Spleen (tissue), 11 donors: Measurements from ENCODE around the gene PAX5. TPM values are rescaled to one million over a fixed set of nuclear protein-coding genes. Genes with fewer than 3 reads are reported as not detected.

Source experiments
- DNase-seq: peaks from one replicate; pipeline ENCODE4 v3.0.0-alpha.2; 2020
- H3K27ac ChIP-seq, 8 donors: fragments of 200-600 bp; sonication (generic) in 7 of 8; 1 replicate in 4 of 8; 2 replicates in 4 of 8; pipeline versions ENCODE4 v1.5.0 to v1.8.0; 2016 to 2021; ENCODE audit warnings: inconsistent platforms in 4 of 8, mild to moderate bottlenecking in 4 of 8, moderate library complexity in 1 of 8
- H3K27me3 ChIP-seq, 7 donors: fragments of 200-600 bp; sonication (generic) in 6 of 7; replicated peaks in 1 of 7; 1 replicate in 4 of 7; 2 replicates in 3 of 7; pipeline versions ENCODE4 v1.5.0 to v1.8.0; 2016 to 2021; ENCODE audit warnings: inconsistent platforms in 3 of 7, mild to moderate bottlenecking in 1 of 7
- H3K36me3 ChIP-seq, 6 donors: fragments of 200-600 bp; sonication (generic) in 5 of 6; 1 replicate in 4 of 6; 2 replicates in 2 of 6; pipeline versions ENCODE4 v1.5.0 to v1.8.0; 2016 to 2021; ENCODE audit warnings: inconsistent platforms in 2 of 6
- H3K4me1 ChIP-seq, 6 donors: fragments of 200-600 bp; sonication (generic) in 5 of 6; 1 replicate in 3 of 6; 2 replicates in 3 of 6; pipeline versions ENCODE4 v1.5.0 to v1.8.0; 2016 to 2021; ENCODE audit warnings: inconsistent platforms in 3 of 6
- H3K4me3 ChIP-seq, 8 donors: fragments of 200-600 bp; sonication (generic) in 7 of 8; 1 replicate in 4 of 8; 2 replicates in 4 of 8; pipeline versions ENCODE4 v1.5.0 to v1.8.0; 2016 to 2021; ENCODE audit warnings: inconsistent platforms in 4 of 8, mild to moderate bottlenecking in 4 of 8, moderate library complexity in 2 of 8
- H3K9me3 ChIP-seq, 8 donors: fragments of 200-600 bp; sonication (generic) in 7 of 8; 1 replicate in 4 of 8; 2 replicates in 4 of 8; pipeline versions ENCODE4 v1.5.0 to v1.8.0; 2016 to 2021; ENCODE audit warnings: inconsistent platforms in 4 of 8
- POLR2A ChIP-seq, 3 donors: fragments of 450-650 bp; IDR thresholded peaks; one replicate each; pipeline ENCODE4 v1.5.1; 2017; ENCODE audit warnings: antibody characterized with exemption in 3 of 3, mild to moderate bottlenecking in 1 of 3
- POLR2AphosphoS5 ChIP-seq, 3 donors: sonication (generic); formaldehyde crosslinking; IDR thresholded peaks; one replicate each; pipeline ENCODE4 v1.5.1; 2017; ENCODE audit warnings: antibody characterized with exemption in 3 of 3
- WGBS, 5 donors: extraction: QIAGEN DNeasy Blood & Tissue Kit in 3 of 5; methylation state at CpG; one replicate each; pipeline versions ENCODE4 v1.1.5 to v1.1.7; 2013 to 2018; 5-methylcytosine and 5-hydroxymethylcytosine counted together
- intact Hi-C: fragments of 100-400 bp; cut with DNase I; formaldehyde crosslinking; loops from one replicate; pipeline ENCODE4 v1.15.0; 2023; ENCODE audit warnings: low total_unique reads
- polyA plus RNA-seq, 3 donors: library from polyadenylated mRNA; stranded (reverse); fragments of 200-250 nt; gene quantifications; one replicate each; pipeline ENCODE4 v1.2.1, GENCODE V29; 2013
- total RNA-seq, 7 donors: library from RNA; depleted of rRNA in 3 of 7; stranded (reverse); fragments of >200 nt in 3 of 7; fragmentation: NEBNext Ultra II Directional in 4 of 7; extraction: Animal tissue kit (Norgen Biotek cat#: 25700) in 4 of 7; gene quantifications; one replicate each; pipeline versions ENCODE4 v1.1.0 to v1.2.1, GENCODE V29; 2016 to 2021
- TF ChIP-seq, protein P1 (sequence below), 11 experiments: fragments of 200-600 bp in 7 of 11; fragments of 450-650 bp in 4 of 11; sonication (generic) in 4 of 11; IDR thresholded peaks in 8 of 11; conservative IDR thresholded peaks in 3 of 11; 1 replicate in 7 of 11; 2 replicates in 4 of 11; pipeline versions ENCODE4 v1.4.0 to v1.8.0; 2016 to 2021; ENCODE audit warnings: antibody characterized with exemption in 11 of 11, inconsistent platforms in 4 of 11, mild to moderate bottlenecking in 1 of 11
- donor health status: healthy with polysubstance abuse.
- donor health status: DM: no; HTN: no; CAD: no; lungs with moderate emphysema.
- donor health status: DM: no; HTN: no; CAD: no.
- donor health status: Bipolar disorder and iron deficiency.
- donor health status: healthy.
- donor health status: DM: no; HTN: no; CAD: no.
- donor health status: DM: yes; HTN: yes; CAD: no.

PAX5 gene
- total and polyA plus RNA-seq, 10 donors = 15.9 to 120 (median 53.0) TPM

DNA sequence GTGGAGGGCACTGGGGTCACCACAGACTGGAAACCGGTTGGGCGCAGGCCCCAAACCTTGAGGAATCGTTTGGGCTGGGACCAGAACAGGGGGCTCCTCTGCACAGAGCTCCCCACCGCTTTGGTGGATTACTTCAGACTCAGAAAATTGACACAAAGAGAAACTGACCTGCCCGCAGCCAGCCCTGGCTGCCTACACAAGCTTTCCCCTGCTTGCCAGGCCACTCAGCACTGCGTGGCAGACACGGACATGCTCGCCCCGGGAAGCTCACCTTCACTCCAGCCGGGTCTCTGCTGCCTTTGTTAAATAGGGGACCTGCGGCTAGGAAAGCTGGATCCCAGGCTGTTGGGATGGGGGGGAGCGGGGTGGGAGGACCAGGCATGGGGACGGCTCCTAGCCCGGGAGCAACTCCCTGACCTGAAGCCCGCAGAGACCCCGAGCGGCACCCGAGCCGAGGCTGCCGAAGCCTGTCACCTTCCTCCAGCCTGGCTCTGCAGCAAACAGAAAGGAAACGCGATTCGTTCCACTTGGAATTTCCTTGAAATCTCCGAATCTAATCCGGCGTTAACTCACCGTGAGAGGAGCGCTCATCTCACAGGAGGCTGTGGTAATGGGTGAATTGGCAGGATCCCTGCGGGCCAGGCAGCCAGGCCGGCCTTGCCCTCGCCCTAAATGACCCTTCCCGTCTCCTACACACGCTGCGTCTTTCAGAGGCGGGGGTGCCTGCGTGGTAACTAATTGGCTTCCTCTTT lies 8.8 kb downstream of the PAX5 start:
- peak overlapping the region; percentile 43 to 73 (median 57) for H3K4me3 ChIP-seq
- H3K27ac ChIP-seq = peak overlapping the region in 5 of 8 donors; percentile 71 to 85 (median 76)
- 4 to 10% (median 5%) methylated on average over 30 to 36 of the region's 36 CpGs for WGBS, 5 donors
- H3K36me3 ChIP-seq = peaks cover 0 to 4% (median 0%) of the 10 kb centered on the region in 6 donors
- no peak for DNase-seq
- H3K4me1 ChIP-seq = peaks cover 32 to 99% (median 62%) of the 10 kb centered on the region in 6 donors
- H3K27me3 ChIP-seq = peaks cover 23 to 90% (median 77%) of the 10 kb centered on the region in 7 donors
- TF ChIP-seq POLR2AphosphoS5 (IDR thresholded peaks at IDR 0.05) (peak in 2 of 3 donors; percentile 16 to 48), POLR2A (IDR thresholded peaks at IDR 0.05) (no peak)
- TF ChIP-seq, protein P1, sequence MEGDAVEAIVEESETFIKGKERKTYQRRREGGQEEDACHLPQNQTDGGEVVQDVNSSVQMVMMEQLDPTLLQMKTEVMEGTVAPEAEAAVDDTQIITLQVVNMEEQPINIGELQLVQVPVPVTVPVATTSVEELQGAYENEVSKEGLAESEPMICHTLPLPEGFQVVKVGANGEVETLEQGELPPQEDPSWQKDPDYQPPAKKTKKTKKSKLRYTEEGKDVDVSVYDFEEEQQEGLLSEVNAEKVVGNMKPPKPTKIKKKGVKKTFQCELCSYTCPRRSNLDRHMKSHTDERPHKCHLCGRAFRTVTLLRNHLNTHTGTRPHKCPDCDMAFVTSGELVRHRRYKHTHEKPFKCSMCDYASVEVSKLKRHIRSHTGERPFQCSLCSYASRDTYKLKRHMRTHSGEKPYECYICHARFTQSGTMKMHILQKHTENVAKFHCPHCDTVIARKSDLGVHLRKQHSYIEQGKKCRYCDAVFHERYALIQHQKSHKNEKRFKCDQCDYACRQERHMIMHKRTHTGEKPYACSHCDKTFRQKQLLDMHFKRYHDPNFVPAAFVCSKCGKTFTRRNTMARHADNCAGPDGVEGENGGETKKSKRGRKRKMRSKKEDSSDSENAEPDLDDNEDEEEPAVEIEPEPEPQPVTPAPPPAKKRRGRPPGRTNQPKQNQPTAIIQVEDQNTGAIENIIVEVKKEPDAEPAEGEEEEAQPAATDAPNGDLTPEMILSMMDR (IDR thresholded peaks at IDR 0.05 in 8 of 11, conservative IDR thresholded peaks at IDR 0.05 in 3 of 11) = no peak
- no peaks in the 10 kb centered on the region for H3K9me3 ChIP-seq
- intact Hi-C loops = no loop called here

DNA sequence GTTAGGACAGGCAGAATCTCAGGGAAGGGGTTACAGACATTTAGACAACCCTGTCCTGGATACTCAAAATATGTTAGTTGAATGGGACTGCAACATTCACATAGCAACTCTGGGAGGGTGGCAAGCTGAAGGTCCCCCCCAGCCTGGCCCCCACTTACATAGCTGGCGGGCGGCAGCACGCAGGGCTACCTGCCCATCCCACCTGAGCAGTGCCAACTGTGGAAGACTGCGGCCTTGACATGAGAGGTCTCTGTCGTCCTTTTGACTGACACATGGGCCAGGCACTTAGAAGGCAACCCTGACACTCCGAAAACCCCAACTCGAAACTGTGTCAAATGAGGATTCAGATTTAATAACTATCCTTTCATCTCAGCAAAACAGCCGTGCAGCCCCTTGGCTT lies 16.5 kb downstream of the PAX5 start:
- H3K27me3 ChIP-seq = peaks cover 0 to 48% (median 15%) of the 10 kb centered on the region in 7 donors
- intact Hi-C loops = no loop called here

DNA sequence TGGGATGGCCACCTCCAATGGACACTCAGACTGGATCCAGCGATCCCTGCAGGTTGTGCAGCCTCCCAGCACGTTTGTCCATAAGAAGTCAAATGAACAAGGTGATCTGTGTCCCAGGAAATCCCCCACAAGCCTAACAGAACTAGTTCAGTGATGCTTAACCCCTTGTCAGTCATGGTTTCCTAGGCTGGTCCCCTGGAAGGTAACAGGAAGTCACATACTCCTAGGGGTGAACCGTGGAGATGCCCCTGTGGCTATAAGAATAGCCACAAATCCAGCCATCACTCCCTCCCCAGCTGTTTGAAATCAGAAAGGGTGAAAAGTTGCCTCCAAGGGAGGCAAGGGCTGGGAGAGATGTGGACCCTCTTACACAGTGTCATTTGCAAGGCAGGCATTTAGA lies 22.5 kb downstream of the PAX5 start:
- TF ChIP-seq POLR2A (IDR thresholded peaks at IDR 0.05) (no peak), POLR2AphosphoS5 (IDR thresholded peaks at IDR 0.05) (no peak)
- TF ChIP-seq, protein P1 (IDR thresholded peaks at IDR 0.05 in 8 of 11, conservative IDR thresholded peaks at IDR 0.05 in 3 of 11) = no peak
- Histone ChIP-seq H3K4me1 (peaks cover 0 to 78% (median 27%) of the 10 kb centered on the region in 6 donors), H3K4me3 (no peak overlapping the region), H3K27me3 (peaks cover 0 to 52% (median 0%) of the 10 kb centered on the region in 7 donors), H3K36me3 (peaks cover 0 to 51% (median 2%) of the 10 kb centered on the region in 6 donors), H3K27ac (peak overlapping the region in 7 of 8 donors; percentile 17 to 88 (median 61)), H3K9me3 (no peaks in the 10 kb centered on the region)
- intact Hi-C loops = no loop called here
- 40 to 68% (median 52%) methylated on average over 3 of the region's 3 CpGs for WGBS, 5 donors
- DNase-seq = no peak

More for the DNA sequence above, 16.5 kb downstream of the PAX5 start:
- 81 to 91% (median 88%) methylated on average over 8 of the region's 8 CpGs for WGBS, 5 donors
- Histone ChIP-seq H3K4me3 (no peak overlapping the region), H3K36me3 (peaks cover 0 to 59% (median 2%) of the 10 kb centered on the region in 6 donors), H3K9me3 (no peaks in the 10 kb centered on the region), H3K27ac (no peak overlapping the region), H3K4me1 (peaks cover 0 to 54% (median 2%) of the 10 kb centered on the region in 6 donors)
- TF ChIP-seq POLR2AphosphoS5 (IDR thresholded peaks at IDR 0.05) = peak in 1 of 3 donors; percentile 17
- TF ChIP-seq POLR2A (IDR thresholded peaks at IDR 0.05) = no peak
- DNase-seq = peak; percentile 30

DNA sequence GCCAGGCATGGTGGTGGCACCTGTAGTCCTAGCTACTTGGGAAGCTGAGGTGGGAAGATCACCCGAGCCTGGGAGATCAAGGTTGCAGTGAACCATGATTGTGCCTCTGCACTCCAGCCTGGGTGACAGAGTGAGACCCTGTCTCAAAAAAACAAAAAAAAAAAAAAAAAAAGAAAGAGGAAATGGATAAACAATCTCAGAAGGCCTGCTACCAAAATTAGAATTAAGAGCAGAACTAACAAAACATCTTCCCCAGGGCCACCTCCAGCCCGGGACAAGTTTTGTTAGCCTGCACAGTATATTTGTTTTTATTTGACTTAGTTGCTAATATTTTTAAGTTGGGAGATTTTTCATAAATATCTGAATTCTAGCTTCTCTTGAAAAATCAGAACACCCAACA lies 23.1 kb downstream of the PAX5 start:
- intact Hi-C loops = no loop called here
- Histone ChIP-seq H3K9me3 (no peaks in the 10 kb centered on the region), H3K27ac (peak overlapping the region in 7 of 8 donors; percentile 20 to 88 (median 61)), H3K4me3 (no peak overlapping the region), H3K27me3 (peaks cover 0 to 54% (median 0%) of the 10 kb centered on the region in 7 donors), H3K36me3 (peaks cover 0 to 45% (median 2%) of the 10 kb centered on the region in 6 donors), H3K4me1 (peaks cover 0 to 83% (median 32%) of the 10 kb centered on the region in 6 donors)
- DNase-seq = no peak
- TF ChIP-seq POLR2A (IDR thresholded peaks at IDR 0.05) = no peak
- no peak for TF ChIP-seq POLR2AphosphoS5 (IDR thresholded peaks at IDR 0.05)
- TF ChIP-seq, protein P1 (IDR thresholded peaks at IDR 0.05 in 8 of 11, conservative IDR thresholded peaks at IDR 0.05 in 3 of 11) = no peak
- 41 to 59% (median 59%) methylated on average over 2 of the region's 2 CpGs for WGBS, 5 donors
